Measurements from ENCODE around the gene SMIM1. TPM values are rescaled to one million over a fixed set of nuclear protein-coding genes. Genes with fewer than 3 reads are reported as not detected.

SMIM1 gene
- total RNA-seq, 2 experiments from 2014 or later: 3.8 to 4.3 TPM

- H3K4me2 ChIP-seq (ENCODE audit: low read length): no peak overlapping the region
- CTCF ChIA-PET (ENCODE audit: unreplicated experiment): no interaction called here
- no peak for DNase-seq (ENCODE audit: low spot score)
- no TSS peak for BruUV-seq (replicated peaks)
- no peaks in the 10 kb centered on the region for H3K4me1 ChIP-seq (ENCODE audit: insufficient read depth, low read length, poor library complexity, severe bottlenecking)
- POLR2A ChIA-PET: no interaction called here
- H3K9me2 ChIP-seq (ENCODE audit: insufficient read depth, low read length): no peaks in the 10 kb centered on the region
- H3K4me3 ChIP-seq (ENCODE audit: low read depth, low read length, poor library complexity, severe bottlenecking): no peak overlapping the region
- TF ChIP-seq CTCF (conservative IDR thresholded peaks at IDR 0.05; ENCODE audit: low read length) (no peak), EZH2phosphoT487 (IDR thresholded peaks at IDR 0.05; ENCODE audit: borderline replicate concordance, low read depth, low read length) (no peak)
- no peak overlapping the region for H2AFZ ChIP-seq (ENCODE audit: low read length)
- intact Hi-C loops (cut with micrococcal nuclease; ENCODE audit: unreplicated experiment): no loop called here
- no peaks in the 10 kb centered on the region for H3K9me3 ChIP-seq (ENCODE audit: low read length)
- H3K27ac ChIP-seq (ENCODE audit: low read depth, low read length, poor library complexity, severe bottlenecking): no peak overlapping the region
- H3K36me3 ChIP-seq (ENCODE audit: insufficient read depth, low read length): no peaks in the 10 kb centered on the region
- no peaks in the 10 kb centered on the region for H4K20me1 ChIP-seq (ENCODE audit: insufficient read depth, low read length)
- H3K79me2 ChIP-seq (ENCODE audit: insufficient read depth, low read depth, low read length): no peaks in the 10 kb centered on the region
These were observed 44.4 kb upstream of the SMIM1 start for GRCh38 chr1:3727825-3728776.

GRCh38 chr1:3729594-3730542 is 42.7 kb upstream of the SMIM1 start:
- Histone ChIP-seq H3K36me3 (ENCODE audit: insufficient read depth, low read length) (no peaks in the 10 kb centered on the region), H3K4me1 (ENCODE audit: insufficient read depth, low read length, poor library complexity, severe bottlenecking) (no peaks in the 10 kb centered on the region), H3K79me2 (ENCODE audit: insufficient read depth, low read depth, low read length) (no peaks in the 10 kb centered on the region), H2AFZ (ENCODE audit: low read length) (no peak overlapping the region), H3K9me3 (ENCODE audit: low read length) (no peaks in the 10 kb centered on the region), H3K4me3 (ENCODE audit: low read depth, low read length, poor library complexity, severe bottlenecking) (no peak overlapping the region), H3K9me2 (ENCODE audit: insufficient read depth, low read length) (no peaks in the 10 kb centered on the region), H4K20me1 (ENCODE audit: insufficient read depth, low read length) (no peaks in the 10 kb centered on the region), H3K4me2 (ENCODE audit: low read length) (no peak overlapping the region), H3K27ac (ENCODE audit: low read depth, low read length, poor library complexity, severe bottlenecking) (no peak overlapping the region)
- intact Hi-C loops (cut with micrococcal nuclease; ENCODE audit: unreplicated experiment): no loop called here
- no TSS peak for BruUV-seq (replicated peaks)
- DNase-seq (ENCODE audit: low spot score): no peak
- TF ChIP-seq EZH2phosphoT487 (IDR thresholded peaks at IDR 0.05; ENCODE audit: borderline replicate concordance, low read depth, low read length): no peak
- TF ChIP-seq CTCF (conservative IDR thresholded peaks at IDR 0.05; ENCODE audit: low read length): no peak
- ChIA-PET CTCF (ENCODE audit: unreplicated experiment) (no interaction called here), POLR2A (no interaction called here)

Measured in OCI-LY7 (cell line).